GM12878 (cell line): ENCODE data around the gene CLSTN2. TPM values are rescaled to one million over a fixed set of nuclear protein-coding genes. Genes with fewer than 3 reads are reported as not detected.

Source experiments
- BCL11A ChIP-seq: IDR thresholded peaks from 2 replicates; pipeline ENCODE4 v1.6.1; 2011; ENCODE audit warnings: low read depth, low read length
- E2F8 ChIP-seq: fragments of 450-650 bp; IDR thresholded peaks from 2 replicates; pipeline ENCODE4 v1.6.1; 2018; ENCODE audit warnings: mild to moderate bottlenecking, low read depth, moderate library complexity; ENCODE audit not compliant: partially characterized antibody
- KAT2A ChIP-seq: conservative IDR thresholded peaks from 2 replicates; pipeline ENCODE4 v1.6.1; 2011; ENCODE audit warnings: low read depth, low read length; ENCODE audit not compliant: control insufficient read depth
- RAD21 ChIP-seq: IDR thresholded peaks from 2 replicates; pipeline ENCODE4 v1.6.1; 2011; ENCODE audit warnings: mild to moderate bottlenecking, low read depth, low read length, moderate library complexity; ENCODE audit not compliant: insufficient read depth
- polyA plus RNA-seq, 11 experiments: library from polyadenylated mRNA; depleted of rRNA in 4 of 11; unstranded in 6 of 11; stranded (reverse) in 5 of 11; fragments of >200 nt; fragmentation: Nextera tagmentation in 4 of 11; fragmentation: Illumina TruSeq in 1 of 11; extraction: Ambion mirVana in 4 of 11; extraction: Trizol in 1 of 11; gene quantifications; 1 replicate in 1 of 11; 2 replicates in 10 of 11; pipeline versions ENCODE4 v1.2.1 to v1.2.3, GENCODE V29; 2011 to 2016; ENCODE audit warnings: inconsistent platforms in 2 of 11, missing spikeins in 2 of 11, low read depth in 1 of 11
- total RNA-seq, 4 experiments: library from RNA; depleted of rRNA in 3 of 4; stranded (reverse); fragments of >200 nt in 3 of 4; fragmentation: Illumina TruSeq in 1 of 4; extraction: Trizol in 1 of 4; gene quantifications; 2 replicates each; pipeline versions ENCODE4 v1.2.1 to v1.2.3, GENCODE V29; 2013 to 2021
- TF ChIP-seq, protein P1 (sequence below), 3 experiments: IDR thresholded peaks in 2 of 3; conservative IDR thresholded peaks in 1 of 3; 2 replicates each; pipeline ENCODE4 v1.5.1; 2011; ENCODE audit warnings: low read depth in 3 of 3, low read length in 3 of 3, mild to moderate bottlenecking in 3 of 3, control low read depth in 2 of 3, moderate library complexity in 2 of 3, inconsistent platforms in 1 of 3, mixed read lengths in 1 of 3; ENCODE audit not compliant: control insufficient read depth in 2 of 3, insufficient read depth in 1 of 3; ENCODE audit errors: extremely low read depth in 1 of 3
- TF ChIP-seq, protein P2 (sequence below): IDR thresholded peaks from 2 replicates; pipeline ENCODE4 v1.6.1; 2012; ENCODE audit warnings: mild to moderate bottlenecking, low read depth, low read length

The CLSTN2 gene
- total and polyA plus RNA-seq, 10 of the 15 experiments (the other 5 are each of a cell fraction or from before 2014, with no cell fraction given), result under 0.01 to 0.10 (median under 0.01) TPM; not detected in 5

DNA sequence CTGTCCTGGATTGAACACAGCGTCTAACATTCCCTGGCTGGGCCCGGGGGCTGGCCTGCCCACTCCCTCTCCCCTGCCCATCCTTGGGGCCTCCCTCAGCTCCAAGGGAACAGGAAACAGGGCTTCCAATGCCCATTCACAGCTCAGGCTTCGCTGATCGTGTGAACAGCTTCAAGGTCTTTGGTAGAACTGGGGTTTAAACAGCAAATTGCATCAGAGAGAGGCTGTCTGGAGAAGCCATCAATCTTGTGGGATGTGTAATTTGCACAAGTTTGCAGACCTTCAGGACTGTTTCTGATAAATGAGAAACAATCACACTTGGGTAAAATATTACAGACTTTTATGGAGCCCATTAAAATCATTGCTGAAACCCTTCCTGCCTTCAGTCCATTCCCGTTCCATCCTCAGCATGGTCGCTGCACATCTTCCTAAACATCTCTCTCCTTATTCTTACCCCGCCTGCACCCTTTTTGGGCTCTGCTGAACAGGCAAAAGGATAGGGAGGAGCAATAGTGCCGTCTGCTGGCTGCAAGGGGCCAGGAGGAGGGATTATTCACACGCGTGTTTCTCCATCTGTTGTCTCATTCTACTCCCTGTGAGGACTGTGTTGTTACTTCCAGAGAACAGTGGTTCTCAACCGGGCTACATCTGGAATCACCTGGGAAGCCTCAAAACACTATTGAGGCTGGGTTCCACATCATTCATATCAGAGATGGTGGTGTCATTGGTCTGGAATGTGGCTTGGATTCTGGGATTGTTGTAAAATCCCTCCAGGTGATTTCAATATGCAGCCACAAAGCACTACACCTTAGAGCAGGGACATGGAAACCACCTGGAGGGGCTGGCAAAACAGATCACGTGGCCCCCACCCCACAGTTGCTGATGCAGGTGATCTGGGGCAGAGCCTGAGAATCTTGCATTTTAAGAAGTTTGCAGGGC, 116.3 kb downstream of the CLSTN2 start (continued):
- TF ChIP-seq, protein P1, sequence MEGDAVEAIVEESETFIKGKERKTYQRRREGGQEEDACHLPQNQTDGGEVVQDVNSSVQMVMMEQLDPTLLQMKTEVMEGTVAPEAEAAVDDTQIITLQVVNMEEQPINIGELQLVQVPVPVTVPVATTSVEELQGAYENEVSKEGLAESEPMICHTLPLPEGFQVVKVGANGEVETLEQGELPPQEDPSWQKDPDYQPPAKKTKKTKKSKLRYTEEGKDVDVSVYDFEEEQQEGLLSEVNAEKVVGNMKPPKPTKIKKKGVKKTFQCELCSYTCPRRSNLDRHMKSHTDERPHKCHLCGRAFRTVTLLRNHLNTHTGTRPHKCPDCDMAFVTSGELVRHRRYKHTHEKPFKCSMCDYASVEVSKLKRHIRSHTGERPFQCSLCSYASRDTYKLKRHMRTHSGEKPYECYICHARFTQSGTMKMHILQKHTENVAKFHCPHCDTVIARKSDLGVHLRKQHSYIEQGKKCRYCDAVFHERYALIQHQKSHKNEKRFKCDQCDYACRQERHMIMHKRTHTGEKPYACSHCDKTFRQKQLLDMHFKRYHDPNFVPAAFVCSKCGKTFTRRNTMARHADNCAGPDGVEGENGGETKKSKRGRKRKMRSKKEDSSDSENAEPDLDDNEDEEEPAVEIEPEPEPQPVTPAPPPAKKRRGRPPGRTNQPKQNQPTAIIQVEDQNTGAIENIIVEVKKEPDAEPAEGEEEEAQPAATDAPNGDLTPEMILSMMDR (IDR thresholded peaks at IDR 0.05 in 2 of 3, conservative IDR thresholded peaks at IDR 0.05 in 1 of 3; ENCODE audit: control insufficient read depth in 2 of 3, extremely low read depth in 1 of 3, insufficient read depth in 1 of 3, low read depth in 3 of 3, low read length in 3 of 3), result peak; percentile 24 to 34 (median 26); a peak in 4 of 6 replicates
- TF ChIP-seq KAT2A (no peak), BCL11A (no peak), RAD21 (0 out of 2 replicates have a peak, but pooled peaks have one; percentile 23), E2F8 (no peak)
- TF ChIP-seq, protein P2, sequence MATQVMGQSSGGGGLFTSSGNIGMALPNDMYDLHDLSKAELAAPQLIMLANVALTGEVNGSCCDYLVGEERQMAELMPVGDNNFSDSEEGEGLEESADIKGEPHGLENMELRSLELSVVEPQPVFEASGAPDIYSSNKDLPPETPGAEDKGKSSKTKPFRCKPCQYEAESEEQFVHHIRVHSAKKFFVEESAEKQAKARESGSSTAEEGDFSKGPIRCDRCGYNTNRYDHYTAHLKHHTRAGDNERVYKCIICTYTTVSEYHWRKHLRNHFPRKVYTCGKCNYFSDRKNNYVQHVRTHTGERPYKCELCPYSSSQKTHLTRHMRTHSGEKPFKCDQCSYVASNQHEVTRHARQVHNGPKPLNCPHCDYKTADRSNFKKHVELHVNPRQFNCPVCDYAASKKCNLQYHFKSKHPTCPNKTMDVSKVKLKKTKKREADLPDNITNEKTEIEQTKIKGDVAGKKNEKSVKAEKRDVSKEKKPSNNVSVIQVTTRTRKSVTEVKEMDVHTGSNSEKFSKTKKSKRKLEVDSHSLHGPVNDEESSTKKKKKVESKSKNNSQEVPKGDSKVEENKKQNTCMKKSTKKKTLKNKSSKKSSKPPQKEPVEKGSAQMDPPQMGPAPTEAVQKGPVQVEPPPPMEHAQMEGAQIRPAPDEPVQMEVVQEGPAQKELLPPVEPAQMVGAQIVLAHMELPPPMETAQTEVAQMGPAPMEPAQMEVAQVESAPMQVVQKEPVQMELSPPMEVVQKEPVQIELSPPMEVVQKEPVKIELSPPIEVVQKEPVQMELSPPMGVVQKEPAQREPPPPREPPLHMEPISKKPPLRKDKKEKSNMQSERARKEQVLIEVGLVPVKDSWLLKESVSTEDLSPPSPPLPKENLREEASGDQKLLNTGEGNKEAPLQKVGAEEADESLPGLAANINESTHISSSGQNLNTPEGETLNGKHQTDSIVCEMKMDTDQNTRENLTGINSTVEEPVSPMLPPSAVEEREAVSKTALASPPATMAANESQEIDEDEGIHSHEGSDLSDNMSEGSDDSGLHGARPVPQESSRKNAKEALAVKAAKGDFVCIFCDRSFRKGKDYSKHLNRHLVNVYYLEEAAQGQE, result no peak
- TF ChIP-seq, all 136 proteins: peak for 2
